Mesothelial cell of epicardium (in vitro differentiated cells): ENCODE data around the gene SLC39A3. TPM values are rescaled to one million over a fixed set of nuclear protein-coding genes. Genes with fewer than 3 reads are reported as not detected.

Experiments
- DNase-seq, 2 experiments: peaks; one replicate each; pipeline ENCODE4 v3.0.0; 2021; ENCODE audit warnings: low spot score in 2 of 2; ENCODE audit not compliant: unreplicated experiment in 2 of 2
- H3K27ac Mint-ChIP-seq: 2 replicates; pipeline ENCODE4 v1.8.0; 2021; ENCODE audit warnings: mixed read lengths
- H3K27me3 Mint-ChIP-seq: 2 replicates; pipeline ENCODE4 v1.8.0; 2021; ENCODE audit warnings: low read depth, mixed read lengths
- H3K36me3 Mint-ChIP-seq: 2 replicates; pipeline ENCODE4 v1.8.0; 2021; ENCODE audit warnings: mixed read lengths
- H3K4me1 Mint-ChIP-seq: 2 replicates; pipeline ENCODE4 v1.8.0; 2021; ENCODE audit warnings: mixed read lengths
- H3K4me3 Mint-ChIP-seq: 2 replicates; pipeline ENCODE4 v1.8.0; 2021; ENCODE audit warnings: mild to moderate bottlenecking, moderate library complexity, mixed read lengths
- H3K9me3 Mint-ChIP-seq: 2 replicates; pipeline ENCODE4 v1.8.0; 2021; ENCODE audit warnings: mixed read lengths
- total RNA-seq: library from RNA; stranded (reverse); gene quantifications from 3 replicates; pipeline ENCODE4 v1.2.1, GENCODE V29; 2021
- TF ChIP-seq, protein P1 (sequence below): fragments of 200-600 bp; sonication (generic); IDR thresholded peaks from one replicate; pipeline ENCODE4 v1.5.0; 2021; ENCODE audit warnings: antibody characterized with exemption; ENCODE audit not compliant: unreplicated experiment

Gene SLC39A3
- total RNA-seq, 1 donor from 2014 or later = 28.8 TPM

- no peaks in the 10 kb centered on the region for H3K36me3 Mint-ChIP-seq
- H3K4me3 Mint-ChIP-seq = no peak overlapping the region
- H3K27me3 Mint-ChIP-seq = peaks cover 66% of the 10 kb centered on the region
- peaks cover 3% of the 10 kb centered on the region for H3K4me1 Mint-ChIP-seq
- no peak for DNase-seq
- TF ChIP-seq, protein P1, sequence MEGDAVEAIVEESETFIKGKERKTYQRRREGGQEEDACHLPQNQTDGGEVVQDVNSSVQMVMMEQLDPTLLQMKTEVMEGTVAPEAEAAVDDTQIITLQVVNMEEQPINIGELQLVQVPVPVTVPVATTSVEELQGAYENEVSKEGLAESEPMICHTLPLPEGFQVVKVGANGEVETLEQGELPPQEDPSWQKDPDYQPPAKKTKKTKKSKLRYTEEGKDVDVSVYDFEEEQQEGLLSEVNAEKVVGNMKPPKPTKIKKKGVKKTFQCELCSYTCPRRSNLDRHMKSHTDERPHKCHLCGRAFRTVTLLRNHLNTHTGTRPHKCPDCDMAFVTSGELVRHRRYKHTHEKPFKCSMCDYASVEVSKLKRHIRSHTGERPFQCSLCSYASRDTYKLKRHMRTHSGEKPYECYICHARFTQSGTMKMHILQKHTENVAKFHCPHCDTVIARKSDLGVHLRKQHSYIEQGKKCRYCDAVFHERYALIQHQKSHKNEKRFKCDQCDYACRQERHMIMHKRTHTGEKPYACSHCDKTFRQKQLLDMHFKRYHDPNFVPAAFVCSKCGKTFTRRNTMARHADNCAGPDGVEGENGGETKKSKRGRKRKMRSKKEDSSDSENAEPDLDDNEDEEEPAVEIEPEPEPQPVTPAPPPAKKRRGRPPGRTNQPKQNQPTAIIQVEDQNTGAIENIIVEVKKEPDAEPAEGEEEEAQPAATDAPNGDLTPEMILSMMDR = no peak
- H3K9me3 Mint-ChIP-seq = peaks cover 11% of the 10 kb centered on the region
- H3K27ac Mint-ChIP-seq = no peak overlapping the region
These were observed 20.5 kb downstream of the SLC39A3 start for GRCh38 chr19:2719232-2719735.

DNA sequence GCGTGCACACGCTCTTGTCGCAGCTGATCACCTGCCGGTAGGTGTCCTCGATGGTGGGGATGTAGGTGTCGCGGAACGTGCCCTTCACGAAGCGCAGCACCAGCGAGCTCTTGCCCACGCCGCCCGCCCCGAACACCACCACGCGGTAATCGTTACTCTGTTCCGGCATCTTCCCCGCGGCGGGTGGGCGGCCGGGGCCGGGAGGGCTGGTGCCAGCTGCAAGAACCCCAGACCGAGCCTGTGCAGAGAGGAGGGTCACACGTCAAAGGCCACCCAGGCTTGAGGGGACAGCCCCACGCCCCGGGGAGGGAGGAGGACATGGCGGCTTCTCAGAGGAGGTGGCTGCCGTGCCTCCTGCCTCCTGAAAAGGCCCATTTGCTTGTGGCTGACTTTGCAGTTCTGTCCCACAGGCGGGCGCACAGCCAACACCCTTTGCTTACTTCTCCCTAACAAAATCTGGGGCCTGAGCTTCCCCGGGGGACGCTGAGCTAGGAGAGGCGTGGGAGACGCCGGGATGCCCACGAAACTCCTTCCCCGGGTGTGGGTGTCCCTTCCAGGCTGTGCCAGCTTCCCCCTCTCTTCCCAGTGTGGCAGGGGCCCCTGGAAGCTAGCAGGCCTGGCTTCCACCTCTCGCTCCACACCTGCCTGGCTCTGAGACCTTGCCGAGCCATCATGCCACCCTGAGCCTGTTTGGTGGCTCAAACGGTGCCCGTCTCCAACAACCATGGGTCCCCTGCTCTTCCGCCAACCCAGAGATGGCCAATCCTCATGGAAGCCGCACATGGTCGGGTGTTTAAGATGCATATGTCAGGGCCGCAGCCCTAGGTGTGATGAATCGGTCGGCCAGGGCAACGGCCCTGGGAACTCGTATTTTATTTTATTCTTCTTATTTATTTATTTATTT, 21.9 kb downstream of the SLC39A3 start:
- no peak for DNase-seq
- Mint-ChIP-seq H3K36me3 (no peaks in the 10 kb centered on the region), H3K27ac (no peak overlapping the region), H3K9me3 (peaks cover 11% of the 10 kb centered on the region), H3K27me3 (peaks cover 52% of the 10 kb centered on the region), H3K4me3 (no peak overlapping the region), H3K4me1 (peaks cover 3% of the 10 kb centered on the region)
- TF ChIP-seq, protein P1 = no peak

GRCh38 chr19:2716722-2717637, 22.8 kb downstream of the SLC39A3 start:
- TF ChIP-seq, protein P1 = no peak
- peaks cover 11% of the 10 kb centered on the region for H3K9me3 Mint-ChIP-seq
- no peak overlapping the region for H3K27ac Mint-ChIP-seq
- DNase-seq = no peak
- peaks cover 46% of the 10 kb centered on the region for H3K27me3 Mint-ChIP-seq
- peaks cover 3% of the 10 kb centered on the region for H3K4me1 Mint-ChIP-seq
- no peak overlapping the region for H3K4me3 Mint-ChIP-seq
- no peaks in the 10 kb centered on the region for H3K36me3 Mint-ChIP-seq

DNA sequence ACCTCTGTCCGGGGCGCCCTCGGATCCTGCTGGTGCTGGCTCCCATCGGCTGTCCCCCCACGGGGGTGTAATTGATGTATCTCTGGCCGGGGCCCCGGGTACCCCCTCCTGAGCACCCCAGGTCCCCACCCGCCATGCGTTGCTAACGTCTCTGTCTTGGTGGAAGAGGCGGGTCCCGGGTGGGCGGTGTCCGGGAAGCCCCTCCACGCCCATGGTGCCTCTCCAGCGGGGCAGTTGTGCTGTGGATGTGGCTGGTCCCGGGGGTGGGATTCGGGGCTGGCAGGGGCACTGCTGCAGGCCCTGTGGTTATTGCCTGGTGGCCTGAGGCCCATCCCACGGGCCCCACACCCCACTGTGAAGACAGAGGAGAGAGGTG, 23.6 kb downstream of the SLC39A3 start:
- H3K9me3 Mint-ChIP-seq = peaks cover 11% of the 10 kb centered on the region
- no peaks in the 10 kb centered on the region for H3K36me3 Mint-ChIP-seq
- H3K4me3 Mint-ChIP-seq = no peak overlapping the region
- TF ChIP-seq, protein P1 = no peak
- H3K27me3 Mint-ChIP-seq = peaks cover 47% of the 10 kb centered on the region
- peaks cover 3% of the 10 kb centered on the region for H3K4me1 Mint-ChIP-seq
- DNase-seq = no peak
- no peak overlapping the region for H3K27ac Mint-ChIP-seq

GRCh38 chr19:2715470-2716274, 24.1 kb downstream of the SLC39A3 start:
- no peak for DNase-seq
- Mint-ChIP-seq H3K27ac (no peak overlapping the region), H3K27me3 (peaks cover 49% of the 10 kb centered on the region), H3K4me3 (no peak overlapping the region), H3K9me3 (peaks cover 11% of the 10 kb centered on the region), H3K4me1 (peaks cover 3% of the 10 kb centered on the region), H3K36me3 (no peaks in the 10 kb centered on the region)
- TF ChIP-seq, protein P1 = no peak
